ENCODE data around the gene CDSN.
"Not testable (repeated sequence)": the region's sequence is repeated elsewhere in the genome, so short reads cannot be mapped to it uniquely, and the experiment has no call there.

CDSN gene

DNA sequence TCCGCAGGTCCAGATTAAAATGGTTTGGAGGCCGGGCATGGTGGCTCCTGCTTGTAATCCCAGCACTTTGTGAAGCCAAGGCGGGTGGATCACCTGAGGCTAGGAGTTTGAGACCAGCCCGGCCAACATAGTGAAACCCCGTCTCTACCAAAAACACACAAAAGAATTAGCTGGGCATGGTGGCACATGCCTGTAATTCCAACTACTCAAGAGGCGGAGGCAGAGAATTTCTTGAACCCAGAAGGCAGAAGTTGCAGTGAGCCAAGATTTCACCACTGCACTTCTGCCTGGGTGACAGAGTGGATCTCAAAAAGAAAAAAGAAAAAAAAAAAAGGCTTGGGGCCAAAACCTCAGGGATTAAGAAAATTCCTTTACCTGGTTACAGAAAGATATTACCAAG is 38.4 kb downstream of the CDSN start:
- no peak for DNase-seq

DNA sequence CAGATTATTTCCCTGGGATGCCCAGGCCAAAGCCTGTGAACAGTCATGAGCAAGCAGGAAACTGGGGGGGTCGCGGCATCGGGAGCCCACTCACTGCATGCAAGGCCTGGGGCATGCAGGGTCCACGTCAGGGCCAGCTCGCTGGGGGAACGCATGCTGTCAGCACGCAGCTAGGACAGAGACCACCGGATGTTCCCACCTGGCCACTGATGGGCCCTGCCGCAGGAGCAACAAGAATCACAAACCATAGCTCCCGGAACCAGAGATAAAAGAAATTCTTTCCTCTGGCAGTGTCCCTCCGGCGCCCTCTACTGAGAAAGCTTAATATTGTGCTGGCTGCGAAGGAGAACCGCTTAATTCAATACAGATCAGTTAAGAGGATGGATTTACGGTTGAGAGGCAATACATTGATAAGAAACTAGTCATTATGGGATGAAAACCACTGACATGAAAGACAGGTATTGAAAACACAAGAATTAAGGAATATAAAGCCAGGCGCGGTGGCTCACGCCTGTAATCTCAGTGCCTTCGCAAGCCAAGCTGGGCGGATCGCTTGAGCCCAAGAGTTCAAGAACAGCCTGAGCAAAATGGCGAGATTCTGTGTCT is 40.5 kb downstream of the CDSN start:
- peak; percentile 29 to 67 (median 52) for DNase-seq

DNA sequence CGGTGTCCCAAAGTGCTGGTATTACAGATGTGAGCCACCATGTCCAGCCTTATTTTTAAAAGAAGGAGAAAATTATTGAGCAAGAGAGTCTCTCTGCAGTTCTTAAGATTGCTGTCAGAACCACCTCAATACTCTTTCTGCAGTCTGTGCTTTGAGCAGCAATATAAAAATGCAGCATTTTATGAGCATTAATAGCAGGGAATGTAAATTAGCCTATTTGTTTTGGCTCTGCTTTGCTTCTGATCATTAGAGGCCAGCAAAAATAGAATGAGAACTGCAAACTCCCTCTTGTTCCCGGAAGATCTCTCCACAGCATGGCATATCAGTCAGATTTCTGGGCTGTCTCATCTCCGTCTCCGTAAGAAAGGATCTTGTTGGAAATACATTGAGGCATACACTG is 43.6 kb downstream of the CDSN start:
- DNase-seq: no peak

DNA sequence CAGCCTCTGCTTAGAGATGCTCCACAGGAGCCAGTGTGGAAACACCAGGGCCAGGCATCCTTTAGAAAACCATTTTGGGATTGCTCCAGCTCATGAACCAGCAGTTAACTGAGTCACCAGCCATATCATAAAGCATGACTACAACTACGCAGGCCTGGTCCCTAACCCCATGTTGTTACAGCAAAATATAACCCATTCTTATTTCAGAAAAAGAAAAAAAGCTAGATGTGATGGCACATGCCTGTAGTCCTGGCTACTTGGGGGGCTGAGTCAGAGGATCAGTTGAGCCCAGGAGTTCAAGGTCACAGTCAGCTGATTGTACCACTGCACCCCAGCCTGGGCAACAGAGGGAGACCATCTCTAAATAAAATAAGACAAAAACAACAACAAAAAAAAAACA is 44.7 kb downstream of the CDSN start:
- no peak for DNase-seq

DNA sequence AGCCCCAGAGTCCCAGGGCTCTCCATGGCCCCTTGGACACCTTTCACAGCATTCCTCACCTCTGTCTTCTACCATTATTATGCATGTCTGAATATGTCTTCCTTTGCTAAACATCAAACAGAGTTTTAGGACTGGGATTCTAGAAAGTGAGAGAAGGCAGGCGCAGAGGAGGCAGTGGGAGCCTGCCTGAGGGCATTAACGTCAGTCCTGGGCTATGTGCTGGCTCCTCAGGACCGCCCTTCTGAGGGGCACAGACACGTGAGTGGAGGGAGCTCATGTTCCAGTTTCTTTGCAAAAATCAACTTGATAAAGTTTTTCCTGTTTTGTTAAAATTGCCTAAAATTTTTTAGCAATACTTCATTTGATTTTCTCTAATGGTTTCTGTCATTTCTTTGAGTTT is 45.8 kb downstream of the CDSN start:
- DNase-seq: no peak

DNA sequence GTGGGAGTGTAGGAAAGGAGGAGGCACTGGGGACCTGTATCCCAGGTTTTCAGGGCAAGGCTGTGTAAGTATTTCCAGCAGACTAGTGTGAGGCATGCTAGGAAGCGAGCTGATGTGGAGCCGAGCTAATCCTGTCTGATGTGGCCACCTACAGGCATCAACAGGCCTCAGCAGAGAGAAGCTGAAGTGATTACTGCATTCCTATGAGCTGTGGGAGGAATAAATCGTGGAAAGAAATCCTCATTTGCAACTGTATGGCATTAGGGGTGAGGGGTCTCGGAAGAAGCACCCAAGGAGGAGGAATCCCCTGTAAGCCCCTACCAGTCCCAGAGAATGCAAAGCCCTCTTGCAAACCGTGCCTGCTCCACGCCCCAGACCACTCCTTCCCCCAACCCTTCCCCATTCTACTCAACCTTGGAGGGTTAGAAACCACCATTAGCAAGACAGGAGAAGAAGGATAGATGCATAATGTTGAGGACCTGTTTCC is 49.5 kb downstream of the CDSN start:
- DNase-seq: no peak

DNA sequence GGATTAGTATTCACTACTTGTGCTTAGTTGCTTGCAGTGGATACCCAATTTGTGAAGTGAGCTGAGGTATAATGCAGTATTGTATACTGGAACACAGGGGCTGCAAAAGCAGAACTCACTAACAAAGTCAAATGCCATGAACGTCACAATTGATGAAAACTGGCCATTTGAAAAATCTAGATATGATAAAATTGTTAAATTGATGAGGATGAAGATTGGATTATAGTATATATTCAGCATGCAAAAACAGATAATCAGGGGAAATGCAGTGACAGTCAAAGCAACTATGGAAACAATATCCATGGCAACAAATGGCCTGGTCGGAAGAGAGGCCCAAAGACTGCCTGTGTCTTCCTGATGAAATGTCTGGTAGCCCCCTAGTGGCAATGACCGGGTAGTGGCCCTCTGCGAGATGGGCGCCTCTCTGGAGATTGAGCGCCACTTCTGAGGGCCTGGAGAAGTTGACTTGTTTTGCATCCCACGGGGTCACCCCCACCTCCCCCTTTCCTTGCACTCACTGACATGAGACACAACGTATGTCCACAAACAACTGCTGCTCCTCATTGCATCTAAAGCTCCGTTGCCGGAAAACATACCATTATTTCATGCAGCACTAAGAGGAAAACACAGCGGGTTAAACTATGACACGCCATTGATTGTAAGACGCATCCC is 51.4 kb downstream of the CDSN start:
- DNase-seq: peak; percentile 28 to 62 (median 49)

DNA sequence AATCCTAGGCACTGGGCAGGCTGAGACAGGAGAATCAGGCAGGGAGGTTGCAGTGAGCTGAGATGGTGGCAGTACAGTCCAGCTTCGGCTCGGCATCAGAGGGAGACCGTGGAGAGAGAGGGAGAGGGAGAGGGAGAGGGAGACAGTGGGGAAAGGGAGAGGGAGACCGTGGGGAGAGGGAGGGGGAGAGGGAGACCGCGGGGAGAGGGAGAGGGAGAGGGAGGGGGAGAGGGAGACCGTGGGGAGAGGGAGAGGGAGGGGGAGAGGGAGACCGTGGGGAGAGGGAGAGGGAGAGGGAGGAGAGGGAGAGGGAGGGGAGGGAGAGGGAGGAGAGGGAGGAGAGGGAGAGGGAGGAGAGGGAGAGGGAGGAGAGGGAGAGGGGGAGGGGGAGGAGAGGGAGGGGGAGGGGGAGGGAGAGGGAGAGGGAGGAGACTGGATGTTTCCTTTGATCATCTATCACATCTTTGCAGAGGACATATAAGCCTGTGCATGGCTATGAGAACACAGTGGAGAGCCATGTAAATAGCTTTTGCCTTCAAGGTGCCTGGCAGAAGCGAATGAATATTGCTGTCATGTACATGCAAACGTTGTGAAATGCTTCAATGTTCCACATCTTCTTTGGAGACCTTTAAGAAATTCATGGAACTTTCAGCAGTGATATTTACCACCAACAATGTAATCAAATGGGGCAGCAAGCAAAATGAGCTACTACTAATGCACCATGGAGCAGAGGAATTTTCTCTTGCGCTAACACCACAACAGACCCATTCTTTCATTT is 52.2 kb downstream of the CDSN start:
- DNase-seq: not testable (repeated sequence)

DNA sequence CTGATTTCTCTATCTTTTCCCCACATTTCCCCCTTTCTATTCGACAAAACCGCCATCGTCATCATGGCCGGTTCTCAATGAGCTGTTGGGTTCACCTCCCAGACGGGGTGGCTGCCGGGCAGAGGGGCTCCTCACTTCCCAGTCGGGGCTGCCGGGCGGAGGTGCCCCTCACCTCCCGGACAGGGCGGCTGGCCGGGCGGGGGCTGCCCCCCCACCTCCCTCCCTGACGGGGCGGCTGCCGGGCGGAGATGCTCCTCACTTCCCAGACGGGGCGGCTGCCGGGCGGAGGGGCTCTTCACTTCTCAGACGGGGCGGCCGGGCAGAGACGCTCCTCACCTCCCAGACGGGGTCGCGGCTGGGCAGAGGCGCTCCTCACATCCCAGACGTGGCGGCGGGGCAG is 53.2 kb downstream of the CDSN start:
- DNase-seq: not testable (repeated sequence)

DNA sequence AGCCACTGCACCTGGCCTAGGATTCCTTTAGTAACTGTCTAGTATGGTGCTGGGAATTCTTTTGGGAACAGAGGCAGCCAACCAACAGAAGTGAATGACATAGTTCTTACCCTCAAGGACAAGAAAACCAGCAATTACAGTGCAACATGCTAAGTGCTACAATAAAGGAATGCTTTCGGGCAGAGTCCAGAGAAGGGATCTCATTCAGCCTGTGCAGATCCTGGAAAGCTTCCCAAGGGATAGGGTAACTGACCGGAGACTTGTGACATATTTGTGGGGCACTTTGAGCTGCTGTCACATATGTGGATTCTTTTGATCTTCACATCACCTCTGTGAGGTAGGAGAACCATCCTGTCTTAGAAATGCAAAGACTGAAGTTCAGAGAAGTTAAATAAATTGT is 54.7 kb downstream of the CDSN start:
- DNase-seq: no peak

All from T-helper 1 cell (primary cell).